ENCODE measurements around the gene SLC4A1.
"Not testable (repeated sequence)": the region's sequence is repeated elsewhere in the genome, so short reads cannot be mapped to it uniquely, and the experiment has no call there.

The SLC4A1 gene

GRCh38 chr17:44249501-44250246 is 18.3 kb downstream of the SLC4A1 start:
- Histone ChIP-seq H3K4me3 (no peak overlapping the region), H3K27ac (no peak overlapping the region)
- no peak for DNase-seq (ENCODE audit: low spot score)
- TF ChIP-seq CTCF (IDR thresholded peaks at IDR 0.05), result no peak

GRCh38 chr17:44247876-44248736 is 19.8 kb downstream of the SLC4A1 start:
- Histone ChIP-seq H3K4me3 (no peak overlapping the region), H3K27ac (no peak overlapping the region)
- no peak for TF ChIP-seq CTCF (IDR thresholded peaks at IDR 0.05)
- no peak for DNase-seq (ENCODE audit: low spot score)

GRCh38 chr17:44247440-44247841 is 20.5 kb downstream of the SLC4A1 start:
- no peak overlapping the region for H3K27ac ChIP-seq
- TF ChIP-seq CTCF (IDR thresholded peaks at IDR 0.05), result no peak
- no peak for DNase-seq (ENCODE audit: low spot score)
- no peak overlapping the region for H3K4me3 ChIP-seq

- no peak for DNase-seq (ENCODE audit: low spot score)
- Histone ChIP-seq H3K4me3 (no peak overlapping the region), H3K27ac (no peak overlapping the region)
- no peak for TF ChIP-seq CTCF (IDR thresholded peaks at IDR 0.05)
Measured at GRCh38 chr17:44241106-44241624, 26.8 kb downstream of the SLC4A1 start.

GRCh38 chr17:44237886-44238285 is 30.0 kb downstream of the SLC4A1 start:
- H3K27ac ChIP-seq; DNase-seq (ENCODE audit: low spot score); H3K4me3 ChIP-seq: not testable (repeated sequence)

GRCh38 chr17:44236444-44236991 is 31.4 kb downstream of the SLC4A1 start:
- Histone ChIP-seq H3K27ac (no peak overlapping the region), H3K4me3 (no peak overlapping the region)
- no peak for DNase-seq (ENCODE audit: low spot score)
- TF ChIP-seq CTCF (IDR thresholded peaks at IDR 0.05), result no peak

GRCh38 chr17:44235583-44235936 is 32.4 kb downstream of the SLC4A1 start:
- Histone ChIP-seq H3K27ac (no peak overlapping the region), H3K4me3 (no peak overlapping the region)
- DNase-seq (ENCODE audit: low spot score), result no peak
- TF ChIP-seq CTCF (IDR thresholded peaks at IDR 0.05), result no peak
